Measurements from ENCODE around the gene GPR132. TPM values are rescaled to one million over a fixed set of nuclear protein-coding genes. Genes with fewer than 3 reads are reported as not detected.

GPR132 gene
- total RNA-seq, 1 donor from 2014 or later: 0.29 TPM

DNA sequence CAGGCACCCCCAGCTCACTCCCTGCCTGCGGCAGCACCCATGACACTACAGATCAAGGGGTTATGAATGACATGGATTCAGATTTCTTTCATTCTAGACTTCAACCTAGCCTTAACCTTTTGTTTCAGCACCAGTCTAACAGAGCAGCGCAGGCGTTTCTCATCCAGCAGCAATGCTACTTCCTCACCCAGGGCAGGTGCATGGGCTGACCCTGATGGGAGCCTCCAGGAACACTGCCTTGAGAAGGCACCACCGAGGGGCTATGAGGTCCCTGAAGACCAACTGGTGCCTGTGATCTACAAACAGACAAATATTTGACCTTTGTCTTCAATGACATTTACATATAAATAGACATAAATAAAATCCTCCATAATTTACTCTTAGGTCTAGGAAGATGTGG is 55.1 kb downstream of the GPR132 start:
- H3K4me3 ChIP-seq (ENCODE audit: low read depth, low read length): no peak overlapping the region
- TF ChIP-seq, protein P1, sequence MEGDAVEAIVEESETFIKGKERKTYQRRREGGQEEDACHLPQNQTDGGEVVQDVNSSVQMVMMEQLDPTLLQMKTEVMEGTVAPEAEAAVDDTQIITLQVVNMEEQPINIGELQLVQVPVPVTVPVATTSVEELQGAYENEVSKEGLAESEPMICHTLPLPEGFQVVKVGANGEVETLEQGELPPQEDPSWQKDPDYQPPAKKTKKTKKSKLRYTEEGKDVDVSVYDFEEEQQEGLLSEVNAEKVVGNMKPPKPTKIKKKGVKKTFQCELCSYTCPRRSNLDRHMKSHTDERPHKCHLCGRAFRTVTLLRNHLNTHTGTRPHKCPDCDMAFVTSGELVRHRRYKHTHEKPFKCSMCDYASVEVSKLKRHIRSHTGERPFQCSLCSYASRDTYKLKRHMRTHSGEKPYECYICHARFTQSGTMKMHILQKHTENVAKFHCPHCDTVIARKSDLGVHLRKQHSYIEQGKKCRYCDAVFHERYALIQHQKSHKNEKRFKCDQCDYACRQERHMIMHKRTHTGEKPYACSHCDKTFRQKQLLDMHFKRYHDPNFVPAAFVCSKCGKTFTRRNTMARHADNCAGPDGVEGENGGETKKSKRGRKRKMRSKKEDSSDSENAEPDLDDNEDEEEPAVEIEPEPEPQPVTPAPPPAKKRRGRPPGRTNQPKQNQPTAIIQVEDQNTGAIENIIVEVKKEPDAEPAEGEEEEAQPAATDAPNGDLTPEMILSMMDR (conservative IDR thresholded peaks at IDR 0.05; ENCODE audit: low read depth, low read length): no peak
- DNase-seq (ENCODE audit: low read depth): no peak

GRCh38 chr14:105007593-105008264 is 57.5 kb downstream of the GPR132 start:
- no peak for DNase-seq (ENCODE audit: low read depth)

DNA sequence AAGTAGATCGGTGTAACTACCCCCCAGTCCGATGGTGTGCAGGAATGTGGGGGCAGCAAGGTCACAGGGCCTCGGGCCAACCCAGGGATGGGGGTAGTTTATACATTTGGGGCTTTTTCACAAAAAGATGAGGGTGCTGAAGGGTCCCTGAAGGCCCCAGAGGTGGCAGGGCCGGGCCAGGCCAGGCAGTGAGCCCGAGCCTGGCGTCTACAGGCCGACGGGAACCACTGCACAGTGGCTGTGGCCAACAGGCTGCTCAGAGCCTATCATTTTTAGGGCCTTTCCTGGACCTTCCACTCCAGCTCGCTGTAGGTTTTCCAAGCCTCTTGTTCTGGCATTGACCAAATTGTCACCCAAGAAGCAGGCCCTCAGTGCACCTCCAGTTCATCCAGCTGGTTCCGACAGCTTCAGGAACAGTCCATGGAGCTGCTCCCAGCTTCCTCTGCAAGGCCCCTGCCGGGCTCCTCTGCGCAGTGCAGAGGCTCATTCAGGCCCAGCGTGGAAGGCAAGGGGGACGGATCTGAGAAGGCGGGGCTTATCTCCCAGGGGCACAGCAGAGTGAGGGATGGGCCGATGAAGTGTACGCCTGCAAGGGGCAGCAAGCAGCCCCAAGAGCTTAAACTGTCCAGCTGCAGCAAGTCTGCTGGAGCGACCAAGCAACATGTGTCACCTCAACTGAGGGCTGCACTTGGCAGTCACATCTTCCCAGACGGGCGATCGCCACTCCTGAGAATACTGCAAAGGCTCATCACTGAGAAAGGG is 58.2 kb downstream of the GPR132 start:
- no peak overlapping the region for H3K4me3 ChIP-seq (ENCODE audit: low read depth, low read length)
- TF ChIP-seq, protein P1 (conservative IDR thresholded peaks at IDR 0.05; ENCODE audit: low read depth, low read length): no peak
- DNase-seq (ENCODE audit: low read depth): no peak

More at GRCh38 chr14:105007593-105008264, 57.5 kb downstream of the GPR132 start:
- TF ChIP-seq, protein P1 (conservative IDR thresholded peaks at IDR 0.05; ENCODE audit: low read depth, low read length): no peak
- H3K4me3 ChIP-seq (ENCODE audit: low read depth, low read length): no peak overlapping the region

GRCh38 chr14:105005929-105006830 is 59.0 kb downstream of the GPR132 start:
- DNase-seq (ENCODE audit: low read depth): no peak
- TF ChIP-seq, protein P1 (conservative IDR thresholded peaks at IDR 0.05; ENCODE audit: low read depth, low read length): no peak
- no peak overlapping the region for H3K4me3 ChIP-seq (ENCODE audit: low read depth, low read length)

GRCh38 chr14:105005329-105005928 is 59.8 kb downstream of the GPR132 start:
- DNase-seq (ENCODE audit: low read depth): no peak
- H3K4me3 ChIP-seq (ENCODE audit: low read depth, low read length): no peak overlapping the region
- TF ChIP-seq, protein P1 (conservative IDR thresholded peaks at IDR 0.05; ENCODE audit: low read depth, low read length): no peak

Other genes with a start within 250 kb of the GPR132 start
- 28.9 and 30.9 TPM in 2 replicates for gene CEP170B, start 200.2 kb downstream of the GPR132 start, total RNA-seq
- not detected in 2 replicates for gene PLD4, start 140.6 kb downstream of the GPR132 start, total RNA-seq
- gene AHNAK2, start 87.1 kb downstream of the GPR132 start, total RNA-seq: 16.6 and 20.8 TPM in 2 replicates
- gene CLBA1, start 79.6 kb downstream of the GPR132 start, total RNA-seq: 4.5 and 5.0 TPM in 2 replicates
- gene CDCA4, start 44.3 kb downstream of the GPR132 start, total RNA-seq: 46.9 and 78.7 TPM in 2 replicates
- gene JAG2, start 103.3 kb upstream of the GPR132 start, total RNA-seq: 4.1 and 5.7 TPM in 2 replicates
- 23.0 and 30.2 TPM in 2 replicates for gene NUDT14, start 115.9 kb upstream of the GPR132 start, total RNA-seq
- 39.4 and 64.1 TPM in 2 replicates for gene BTBD6, start 183.1 kb upstream of the GPR132 start, total RNA-seq
- 23.8 and 30.7 TPM in 2 replicates for gene BRF1, start 235.6 kb upstream of the GPR132 start, total RNA-seq
- 45.1 and 68.7 TPM in 2 replicates for gene PACS2, start 249.3 kb upstream of the GPR132 start, total RNA-seq

Data from epithelial cell of proximal tubule (primary cell).